HG03521 (cell line): Measurements from ENCODE around the gene FBXL14.

ENCODE experiments used
- ATAC-seq: cut with Tn5 transposase; IDR thresholded peaks from one replicate; pipeline ENCODE4 v1.9.1; 2021; ENCODE audit warnings: mild to moderate bottlenecking, moderate library complexity; ENCODE audit not compliant: unreplicated experiment

The FBXL14 gene

DNA sequence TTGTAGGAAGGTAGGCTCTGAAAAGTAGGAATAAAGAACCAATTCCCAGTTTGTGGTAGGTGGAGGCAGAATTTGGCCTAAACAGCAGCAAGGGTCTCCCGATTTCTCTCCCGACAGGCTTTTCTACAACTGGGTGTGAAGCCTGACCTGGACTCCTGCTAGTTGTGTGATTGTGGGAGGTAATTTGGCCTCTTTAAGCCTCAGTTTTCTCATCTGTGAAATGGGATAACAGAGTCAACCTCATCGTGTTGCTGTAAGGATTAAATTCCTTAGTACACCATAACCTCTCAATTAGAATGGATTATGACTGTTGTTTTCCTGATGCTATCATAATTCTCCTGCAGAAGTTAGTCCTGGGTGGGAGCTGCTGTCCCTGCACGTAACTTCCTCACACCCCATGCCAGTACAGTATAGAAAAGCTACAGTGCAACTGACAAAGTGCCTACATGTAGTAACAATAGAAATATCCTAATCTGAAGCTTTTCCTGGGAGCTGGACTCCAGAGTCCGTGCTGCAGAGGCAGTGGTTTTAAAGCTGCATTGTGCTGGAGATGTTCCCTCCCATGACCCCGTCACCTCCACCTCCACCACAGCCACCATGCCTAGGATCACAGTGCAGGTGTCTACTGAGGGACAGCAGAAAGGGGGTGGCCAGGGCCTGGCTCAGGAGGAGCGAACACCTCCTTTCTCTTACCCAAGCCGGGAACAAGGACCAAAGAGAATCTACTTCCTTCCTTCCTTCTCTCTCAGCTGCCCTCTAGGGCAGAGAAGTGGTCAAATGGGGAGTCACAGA lies 76.5 kb downstream of the FBXL14 start:
- no peak for ATAC-seq

GRCh38 chr12:1517007-1517406 lies 77.4 kb downstream of the FBXL14 start:
- ATAC-seq = no peak
